Stimulated activated CD4-positive, alpha-beta T cell treated with anti-CD3 and anti-CD28 coated beads, Interleukin-4, amount 100 ng/mL, for 1 hour (primary cell): ENCODE results near the gene PHF20.
A peak's percentile ranks its signal among the peaks of the same experiment; 100 is the strongest.
"Not testable (repeated sequence)": the region's sequence is repeated elsewhere in the genome, so short reads cannot be mapped to it uniquely, and the experiment has no call there.

Experiments
- DNase-seq: peaks from one replicate; pipeline ENCODE4 v3.0.0-alpha.2; 2020

The PHF20 gene

DNA sequence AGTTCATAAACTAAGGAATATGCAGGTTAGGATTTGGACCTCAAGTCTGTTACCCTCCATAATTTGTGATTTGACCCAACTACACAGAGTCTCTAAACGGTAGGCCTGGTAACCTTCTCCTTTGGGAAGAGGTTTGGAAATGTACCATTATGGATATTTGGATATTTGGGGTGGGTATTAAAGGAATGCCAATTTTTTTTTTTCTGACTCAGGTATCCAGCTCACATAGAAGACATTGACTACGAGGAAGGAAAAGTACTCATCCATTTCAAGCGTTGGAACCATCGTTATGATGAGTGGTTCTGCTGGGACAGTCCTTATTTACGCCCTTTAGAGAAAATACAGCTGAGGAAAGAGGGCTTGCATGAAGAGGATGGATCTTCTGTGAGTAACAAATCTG lies 70.5 kb downstream of the PHF20 start:
- DNase-seq, result no peak

DNA sequence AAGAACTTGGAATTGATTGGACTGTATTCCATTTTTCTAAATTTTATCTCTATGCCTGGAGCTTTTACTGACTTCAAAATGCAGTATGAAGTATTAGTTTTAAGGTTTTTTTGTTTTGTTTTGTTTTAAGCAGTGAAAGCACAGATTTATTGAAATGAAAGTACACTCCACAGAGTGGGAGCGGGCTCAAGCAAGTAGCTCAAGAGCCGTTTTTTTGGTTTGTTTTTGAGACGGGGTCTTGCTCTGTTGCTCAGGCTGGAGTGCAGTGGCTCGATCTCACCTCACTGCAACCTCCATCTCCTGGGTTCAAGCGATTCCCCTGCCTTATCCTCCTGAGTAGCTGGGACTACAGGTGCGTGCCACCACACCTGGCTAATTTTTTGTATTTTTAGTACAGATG lies 72.1 kb downstream of the PHF20 start:
- DNase-seq, result not testable (repeated sequence)

- DNase-seq, result no peak
Measured at GRCh38 chr20:35845561-35845960, 73.7 kb downstream of the PHF20 start.

GRCh38 chr20:35849706-35850105 lies 77.9 kb downstream of the PHF20 start:
- DNase-seq, result no peak

DNA sequence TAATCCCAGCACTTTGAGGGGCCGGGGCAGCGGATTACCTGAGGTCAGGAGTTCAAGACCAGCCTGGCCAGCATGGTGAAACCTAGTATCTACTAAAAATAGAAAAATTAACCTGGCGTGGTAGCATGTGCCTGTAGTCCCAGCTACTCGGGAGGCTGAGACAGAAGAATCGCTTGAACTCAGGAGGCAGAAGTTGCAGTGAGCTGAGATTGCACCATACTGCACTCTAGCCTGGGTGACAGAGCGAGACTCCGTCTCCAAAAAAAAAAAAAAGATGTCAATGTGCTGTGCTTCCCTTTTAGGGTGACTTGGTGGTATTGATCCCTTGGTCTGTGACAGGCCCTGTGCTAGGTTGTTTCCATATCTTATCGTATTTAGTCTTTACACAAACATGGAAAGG lies 79.8 kb downstream of the PHF20 start:
- not testable (repeated sequence) for DNase-seq

GRCh38 chr20:35854713-35855348 lies 83.0 kb downstream of the PHF20 start:
- DNase-seq, result no peak

GRCh38 chr20:35855641-35856040 lies 83.8 kb downstream of the PHF20 start:
- DNase-seq, result not testable (repeated sequence)

GRCh38 chr20:35856866-35857265 lies 85.1 kb downstream of the PHF20 start:
- no peak for DNase-seq

DNA sequence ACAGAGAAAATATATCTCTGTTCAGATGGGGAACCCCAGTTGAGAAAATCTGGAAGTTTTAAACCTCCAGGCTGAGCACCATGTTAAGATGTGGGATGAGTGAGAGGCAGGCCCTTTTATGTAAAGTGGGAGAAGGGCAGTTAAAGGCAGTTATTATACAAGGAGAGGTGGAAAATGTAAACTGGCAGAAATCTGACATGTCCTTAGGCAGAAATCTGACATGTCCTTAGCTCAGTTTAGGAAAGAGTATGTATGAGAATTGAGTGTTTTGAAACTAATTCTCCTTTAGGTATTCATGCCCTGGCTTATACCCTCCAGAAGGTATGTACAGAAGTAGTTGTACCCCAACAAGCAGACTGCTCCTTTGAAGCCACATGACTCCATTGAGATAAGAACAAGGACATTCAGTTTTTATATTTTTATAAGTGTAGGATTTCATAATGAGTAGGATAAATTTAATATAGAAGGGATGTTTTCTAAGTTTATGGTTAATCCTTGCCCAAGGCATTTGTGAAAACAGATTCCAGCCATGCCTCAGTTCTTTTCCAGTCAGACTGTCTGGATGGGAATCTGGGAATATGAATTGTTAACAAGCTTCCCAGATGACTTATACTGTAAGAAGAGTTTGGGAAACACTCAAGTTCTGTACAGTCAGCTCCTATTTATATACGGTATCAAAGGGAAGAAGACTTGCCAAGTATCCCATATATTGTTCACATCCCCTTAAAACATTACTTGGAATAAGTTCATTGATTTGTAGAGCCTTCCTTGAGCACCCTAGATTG lies 94.8 kb downstream of the PHF20 start:
- no peak for DNase-seq

- DNase-seq, result no peak
Measured at GRCh38 chr20:35870541-35871258, 98.9 kb downstream of the PHF20 start.

GRCh38 chr20:35871259-35871771 lies 99.5 kb downstream of the PHF20 start:
- DNase-seq, result no peak

GRCh38 chr20:35876033-35876320 lies 104.2 kb downstream of the PHF20 start:
- no peak for DNase-seq

GRCh38 chr20:35877611-35878010 lies 105.8 kb downstream of the PHF20 start:
- DNase-seq, result no peak

- no peak for DNase-seq
Measured at GRCh38 chr20:35878113-35878625, 106.4 kb downstream of the PHF20 start.

- no peak for DNase-seq
Measured at GRCh38 chr20:35881676-35882075, 109.9 kb downstream of the PHF20 start.

DNA sequence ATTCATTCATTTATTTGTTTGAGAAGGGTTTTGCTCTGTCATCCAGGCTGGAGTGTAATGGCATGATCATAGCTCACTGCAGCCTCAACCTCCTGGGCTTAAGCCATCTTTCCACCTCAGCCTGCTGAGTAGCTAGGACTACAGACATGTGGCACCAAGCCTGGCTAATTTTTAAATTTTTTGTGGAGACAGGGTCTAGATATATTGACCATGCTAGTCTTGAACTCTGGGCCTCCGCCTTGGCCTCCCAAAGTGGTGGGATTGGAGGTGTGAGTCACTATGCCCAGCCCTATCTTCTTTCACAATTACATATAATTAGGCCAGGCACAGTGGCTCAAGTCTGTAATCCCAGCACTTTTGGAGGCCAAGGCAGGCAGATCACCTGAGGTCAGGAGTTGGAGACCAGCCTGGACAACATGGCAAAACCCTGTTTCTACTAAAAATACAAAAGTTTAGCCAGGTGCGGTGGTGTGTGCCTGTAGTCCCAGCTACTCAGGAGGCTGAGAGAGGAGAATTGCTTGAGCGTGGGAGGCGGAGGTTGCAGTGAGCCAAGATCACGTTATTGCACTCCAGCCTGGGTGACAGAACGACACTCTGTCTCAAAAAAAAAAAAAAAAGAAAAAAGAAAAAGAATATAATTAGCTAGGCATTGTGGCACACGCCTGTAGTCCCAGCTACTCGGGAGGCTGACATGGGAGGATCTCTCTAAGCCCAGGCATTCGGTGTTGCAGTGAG lies 110.8 kb downstream of the PHF20 start:
- not testable (repeated sequence) for DNase-seq

DNA sequence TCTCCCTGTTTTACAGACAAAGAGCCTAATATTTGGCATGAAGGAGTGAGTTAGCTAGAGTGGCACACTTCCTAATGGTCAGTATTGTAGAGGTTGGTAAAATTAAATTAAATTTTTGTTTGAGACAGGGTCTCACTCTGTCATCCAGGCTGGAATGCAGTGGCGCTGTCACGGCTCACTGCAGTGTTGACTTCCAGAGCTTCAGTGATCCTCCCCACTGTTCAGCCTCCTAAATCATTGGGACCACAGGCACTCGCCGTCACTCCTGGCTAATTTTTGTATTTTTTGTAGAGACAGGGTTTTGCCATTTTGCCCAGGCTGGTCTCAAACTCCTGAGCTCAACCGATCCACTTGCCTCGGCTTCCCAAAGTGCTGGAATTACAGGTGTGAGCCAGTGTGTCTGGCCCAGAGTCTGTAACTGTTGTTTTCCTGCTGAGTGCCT lies 111.5 kb downstream of the PHF20 start:
- DNase-seq, result no peak

- peak; percentile 57 for DNase-seq
Measured at GRCh38 chr20:35883778-35884540, 112.1 kb downstream of the PHF20 start.

GRCh38 chr20:35884541-35884865 lies 112.7 kb downstream of the PHF20 start:
- DNase-seq, result no peak

GRCh38 chr20:35885212-35885611 lies 113.4 kb downstream of the PHF20 start:
- no peak for DNase-seq

DNA sequence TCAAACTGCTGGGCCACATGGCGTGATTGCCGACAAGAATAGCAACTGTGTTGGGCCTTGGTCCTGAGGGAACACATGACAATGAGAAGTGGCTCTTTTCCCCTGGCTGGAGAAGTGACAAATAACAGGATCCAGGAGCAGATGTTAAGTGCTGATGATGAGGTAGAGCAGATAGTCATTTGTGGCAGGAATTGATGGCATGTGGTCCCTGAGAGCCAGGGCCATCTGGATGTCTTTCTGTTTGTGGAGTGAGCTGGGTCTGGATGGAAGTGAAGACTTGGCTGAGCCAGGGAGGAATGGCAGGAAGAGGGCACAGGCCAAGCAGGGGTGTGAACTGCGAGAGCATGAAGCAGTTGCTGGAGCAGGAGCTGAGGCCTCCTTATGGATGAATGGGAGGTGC lies 114.7 kb downstream of the PHF20 start:
- no peak for DNase-seq

GRCh38 chr20:35887393-35888064 lies 115.7 kb downstream of the PHF20 start:
- DNase-seq, result no peak
